K562 (cell line): Measurements from ENCODE around the gene LRRTM4.

ENCODE experiments used
- DACH1 ChIP-seq: fragments of 450-650 bp; IDR thresholded peaks from 2 replicates; pipeline ENCODE4 v1.6.1; 2018; ENCODE audit not compliant: partially characterized antibody
- MEIS2 ChIP-seq: fragments of 450-650 bp; IDR thresholded peaks from 2 replicates; pipeline ENCODE4 v1.6.1; 2014; ENCODE audit warnings: mild to moderate bottlenecking; ENCODE audit not compliant: partially characterized antibody

DNA sequence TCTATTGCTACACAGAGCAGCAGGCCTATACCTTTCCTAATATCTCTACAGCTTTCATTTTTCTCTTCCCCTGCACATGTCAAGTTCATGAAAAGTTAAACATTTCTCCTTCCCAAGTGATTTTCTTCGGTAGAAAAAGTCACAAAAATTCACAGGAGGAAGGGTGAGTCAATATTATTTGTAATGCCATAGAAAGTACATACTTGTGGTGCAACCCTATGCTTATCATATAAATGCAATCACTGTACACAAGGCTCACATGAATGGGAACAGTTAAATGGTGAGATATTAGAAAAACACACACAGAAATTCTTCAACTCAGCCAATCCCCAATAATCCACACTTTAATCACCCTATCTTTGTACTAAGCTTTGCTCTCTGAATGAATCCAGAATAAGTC is 651.6 kb downstream of the LRRTM4 start:
- TF ChIP-seq DACH1 (no peak), MEIS2 (no peak)
